ENCODE measurements around the gene UNC5B.

Gene UNC5B

GRCh38 chr10:71239131-71239915 is 27.0 kb downstream of the UNC5B start:
- DNase-seq (ENCODE audit: low read depth in 2 of 2), result no peak

- no peak for DNase-seq (ENCODE audit: low read depth in 2 of 2)
These were observed 27.8 kb downstream of the UNC5B start for GRCh38 chr10:71239946-71240795.

GRCh38 chr10:71241114-71241829 is 28.9 kb downstream of the UNC5B start:
- DNase-seq (ENCODE audit: low read depth in 2 of 2), result no peak

- no peak for DNase-seq (ENCODE audit: low read depth in 2 of 2)
These were observed 29.7 kb downstream of the UNC5B start for GRCh38 chr10:71241830-71242621.

DNA sequence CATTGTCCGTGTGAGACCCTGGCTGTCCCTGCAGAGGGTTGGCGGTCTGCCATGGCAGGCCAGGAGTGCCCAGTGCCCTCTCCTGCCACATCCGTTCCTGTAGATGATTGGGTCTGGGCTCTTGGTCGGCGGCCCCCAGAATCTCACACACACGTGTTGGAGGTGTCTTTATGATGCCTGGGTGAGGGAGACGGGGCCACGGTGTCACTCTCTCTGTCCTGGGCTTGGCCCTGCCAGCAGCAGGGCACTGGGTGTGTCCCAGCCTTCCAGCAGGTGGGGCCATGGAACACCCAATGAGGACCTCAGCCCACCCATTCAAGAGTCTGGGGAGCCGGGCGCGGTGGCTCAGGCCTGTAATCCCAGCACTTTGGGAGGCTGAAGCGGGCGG is 30.2 kb downstream of the UNC5B start:
- no peak for DNase-seq (ENCODE audit: low read depth in 2 of 2)

DNA sequence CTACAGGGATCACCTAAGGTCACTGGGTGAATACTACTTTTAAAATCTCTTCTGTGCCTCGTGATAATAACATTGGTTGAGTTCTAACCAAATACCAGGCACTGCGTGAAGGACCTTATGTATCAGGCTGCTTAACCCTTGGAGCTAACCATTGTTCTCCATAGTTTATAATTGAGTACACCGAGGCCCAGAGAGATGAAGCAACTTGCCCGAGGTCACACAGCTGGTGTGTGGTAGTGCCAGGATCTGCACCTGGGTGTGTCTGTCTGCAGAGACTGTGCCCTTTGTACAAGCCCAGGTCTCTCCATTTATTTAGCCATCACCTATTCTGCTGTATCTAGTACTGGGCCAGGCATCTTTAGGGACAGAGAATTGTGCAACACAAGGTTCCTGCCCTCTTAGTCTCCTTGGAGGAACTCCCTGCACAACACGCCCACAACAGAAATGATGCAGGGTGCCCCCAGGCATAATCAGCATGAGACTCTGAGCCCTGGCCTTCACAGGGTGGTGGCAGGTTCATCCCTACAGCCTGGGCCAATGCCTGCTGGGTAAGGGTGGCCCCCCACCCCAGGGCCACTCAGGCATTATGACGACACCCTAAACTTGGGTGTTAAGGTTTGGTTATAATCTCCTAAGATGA is 31.5 kb downstream of the UNC5B start:
- DNase-seq (ENCODE audit: low read depth in 2 of 2), result no peak

DNA sequence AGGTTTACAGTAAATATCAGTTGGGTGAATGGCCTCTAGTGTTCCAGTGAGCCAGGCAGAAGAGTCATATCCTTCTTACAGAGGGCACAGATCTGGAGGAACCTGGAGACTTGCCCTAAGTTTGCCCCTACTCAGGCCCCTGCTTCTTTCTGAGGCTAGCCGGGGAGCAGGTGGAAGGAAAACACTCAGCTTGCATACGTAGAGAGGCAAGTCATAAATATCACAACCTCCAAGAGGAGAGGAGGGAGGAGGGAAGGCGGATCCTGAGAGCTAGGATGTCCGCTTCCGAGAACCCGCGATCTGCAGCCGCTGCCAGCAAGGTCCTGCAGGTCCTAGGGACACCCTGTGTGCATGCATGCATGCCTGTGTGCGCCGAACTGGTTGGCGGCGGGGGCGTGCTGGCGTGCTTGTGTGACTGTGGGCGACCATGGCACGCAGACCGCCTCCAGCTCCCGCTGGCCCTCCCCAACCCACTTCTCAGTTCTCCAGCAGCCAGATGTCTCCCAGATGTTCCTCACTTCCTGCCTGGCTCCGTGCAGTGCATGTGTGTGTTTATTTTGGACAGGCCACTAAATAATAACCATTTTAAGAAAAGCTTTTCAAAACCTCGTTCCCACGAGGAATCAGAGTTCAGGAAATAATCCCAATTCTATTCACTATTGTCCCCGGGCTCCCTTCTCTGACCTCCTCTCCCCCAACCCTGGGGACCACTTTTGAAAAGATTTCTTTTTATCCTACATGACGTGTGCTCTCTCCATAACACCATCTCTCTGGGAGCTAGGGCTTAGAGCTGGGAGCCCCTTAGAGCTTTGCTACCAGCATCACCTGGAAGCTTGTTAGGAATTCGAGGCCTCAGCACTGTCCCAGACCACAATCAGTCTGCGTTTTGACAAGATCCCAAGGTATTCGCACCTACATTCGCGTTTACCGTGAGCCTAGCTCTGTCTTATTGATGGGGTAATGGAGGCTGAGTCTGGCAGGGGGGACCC is 32.4 kb downstream of the UNC5B start:
- no peak for DNase-seq (ENCODE audit: low read depth in 2 of 2)

GRCh38 chr10:71245420-71246325 is 33.3 kb downstream of the UNC5B start:
- no peak for DNase-seq (ENCODE audit: low read depth in 2 of 2)

DNA sequence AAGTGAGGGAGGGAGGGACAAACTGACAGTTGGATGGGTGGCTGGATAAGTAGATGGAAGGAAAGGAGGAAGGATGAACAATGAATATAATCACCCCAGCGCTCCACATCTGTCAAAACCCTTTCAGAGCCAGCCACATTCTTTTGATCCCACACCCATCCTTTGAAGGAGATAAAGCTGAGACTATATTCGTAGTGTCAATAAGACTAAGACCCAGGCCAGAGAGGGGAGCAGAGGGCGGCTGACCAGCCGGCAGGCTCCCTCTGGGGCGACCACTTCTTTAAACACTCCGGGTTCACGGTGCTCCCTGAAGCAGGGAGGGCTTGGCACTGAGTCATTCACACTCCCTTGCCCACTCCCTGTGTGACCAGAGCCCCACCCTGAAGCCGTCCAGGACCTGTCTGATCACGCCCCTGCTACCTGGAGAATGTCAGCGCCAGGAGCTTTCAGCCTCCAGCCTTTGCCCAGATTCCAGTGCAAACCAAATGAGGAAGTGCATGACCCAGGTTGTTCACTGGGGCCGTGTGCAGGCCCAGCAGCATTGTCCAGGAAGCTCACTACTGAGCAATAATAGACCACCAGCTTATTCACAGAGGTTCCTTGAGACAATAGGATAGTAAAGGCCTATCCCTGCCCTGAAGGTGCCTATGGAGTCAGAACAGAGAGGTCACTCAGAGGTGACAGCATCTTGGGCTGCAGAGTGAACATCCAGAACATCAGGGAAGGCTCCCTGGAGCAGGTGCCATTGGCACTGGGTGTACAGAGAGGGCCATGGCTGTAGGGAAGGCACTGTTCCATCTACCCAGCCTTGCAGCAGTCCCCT is 34.4 kb downstream of the UNC5B start:
- no peak for DNase-seq (ENCODE audit: low read depth in 2 of 2)

GRCh38 chr10:71247414-71247705 is 35.0 kb downstream of the UNC5B start:
- DNase-seq (ENCODE audit: low read depth in 2 of 2), result no peak

- DNase-seq (ENCODE audit: low read depth in 2 of 2), result no peak
These were observed 35.4 kb downstream of the UNC5B start for GRCh38 chr10:71247804-71248203.

- no peak for DNase-seq (ENCODE audit: low read depth in 2 of 2)
These were observed 35.8 kb downstream of the UNC5B start for GRCh38 chr10:71248210-71248609.

DNA sequence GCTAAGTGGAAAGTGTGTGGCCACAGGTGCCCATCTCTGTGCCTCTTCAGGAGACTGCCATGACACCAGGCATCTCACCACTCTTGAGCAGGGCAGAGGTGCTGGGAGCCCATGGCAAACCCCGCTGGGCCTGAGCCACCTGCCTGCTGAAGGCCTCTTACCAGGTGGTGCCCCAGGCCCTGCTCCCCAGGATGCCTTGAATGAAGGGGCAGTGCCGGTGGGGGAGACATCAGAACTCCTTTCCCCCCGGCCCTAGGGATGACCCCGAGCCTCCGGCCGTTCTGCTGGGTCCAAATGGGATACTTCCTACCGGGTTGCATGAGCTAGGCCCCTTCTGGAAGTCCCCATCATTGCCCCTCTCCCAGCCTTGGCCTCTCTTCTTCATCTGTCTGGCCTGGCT is 37.6 kb downstream of the UNC5B start:
- DNase-seq (ENCODE audit: low read depth in 2 of 2), result no peak

DNA sequence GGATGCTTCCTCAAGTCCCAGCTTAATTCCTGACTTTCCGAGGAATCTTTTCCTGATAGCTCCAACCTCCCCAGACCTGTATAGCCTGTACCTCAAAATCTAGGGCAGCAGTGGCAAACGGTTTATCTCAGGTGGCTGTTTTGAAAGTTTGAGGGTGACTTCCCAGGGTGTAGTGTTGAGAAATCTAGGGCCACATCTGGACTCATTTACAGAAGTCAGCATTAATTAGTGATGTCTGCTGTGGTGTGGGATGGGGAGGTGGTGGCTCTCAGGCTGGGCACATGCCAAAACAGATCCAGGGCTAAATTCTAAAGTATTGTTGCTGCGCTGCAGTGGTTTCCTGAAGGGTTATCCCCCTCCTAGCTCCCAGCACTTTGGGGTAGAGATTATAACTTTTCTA is 38.0 kb downstream of the UNC5B start:
- DNase-seq (ENCODE audit: low read depth in 2 of 2), result no peak

GRCh38 chr10:71250842-71251241 is 38.5 kb downstream of the UNC5B start:
- DNase-seq (ENCODE audit: low read depth in 2 of 2), result no peak

- DNase-seq (ENCODE audit: low read depth in 2 of 2), result no peak
These were observed 38.9 kb downstream of the UNC5B start for GRCh38 chr10:71251319-71251718.

- no peak for DNase-seq (ENCODE audit: low read depth in 2 of 2)
These were observed 39.9 kb downstream of the UNC5B start for GRCh38 chr10:71252220-71252619.

Data from stimulated activated CD4-positive, alpha-beta T cell treated with anti-CD3 and anti-CD28 coated beads, Interleukin-1b, Interleukin-23, amount 100 ng/mL, for 4 hours (primary cell).